MG63 (cell line): ENCODE measurements around the gene GPSM3. TPM values are rescaled to one million over a fixed set of nuclear protein-coding genes. Genes with fewer than 3 reads are reported as not detected.
A peak's percentile ranks its signal among the peaks of the same experiment; 100 is the strongest.
"Not testable (repeated sequence)": the region's sequence is repeated elsewhere in the genome, so short reads cannot be mapped to it uniquely, and the experiment has no call there.

Source experiments
- DNase-seq: peaks from one replicate; pipeline ENCODE4 v3.0.0-alpha.2; 2020
- H3K27me3 ChIP-seq: fragments of 250-450 bp; sonication (Bioruptor Pico); 2 replicates; pipeline ENCODE4 v1.5.1; 2020; ENCODE audit warnings: mild to moderate bottlenecking, moderate library complexity
- H3K36me3 ChIP-seq: fragments of 250-450 bp; sonication (Bioruptor Pico); 2 replicates; pipeline ENCODE4 v1.5.1; 2020; ENCODE audit warnings: mild to moderate bottlenecking, moderate library complexity
- H3K4me3 ChIP-seq: fragments of 250-450 bp; sonication (Bioruptor Pico); 2 replicates; pipeline ENCODE4 v1.5.1; 2020; ENCODE audit warnings: mild to moderate bottlenecking, moderate library complexity
- H3K9me3 ChIP-seq: fragments of 250-450 bp; sonication (Bioruptor Pico); 2 replicates; pipeline ENCODE4 v1.5.1; 2020; ENCODE audit warnings: mild to moderate bottlenecking, moderate library complexity
- total RNA-seq: library from RNA; depleted of rRNA; stranded (reverse); fragments of >200 nt; shearing (Covaris generic); gene quantifications from 2 replicates; pipeline ENCODE4 v1.2.3, GENCODE V29; 2014; ENCODE audit warnings: low replicate concordance

The GPSM3 gene
- total RNA-seq, 1 experiment from 2014 or later: 0.10 TPM

- DNase-seq: no peak
- Histone ChIP-seq H3K4me3 (no peak overlapping the region), H3K36me3 (peaks cover 2% of the 10 kb centered on the region; the same call in 1 of the 2 replicates), H3K9me3 (no peaks in the 10 kb centered on the region), H3K27me3 (no peaks in the 10 kb centered on the region)
Observed at GRCh38 chr6:32191696-32192607, 491 bp downstream of the GPSM3 start.

- Histone ChIP-seq H3K4me3 (no peak overlapping the region), H3K9me3 (no peaks in the 10 kb centered on the region), H3K27me3 (no peaks in the 10 kb centered on the region), H3K36me3 (peaks cover 5% of the 10 kb centered on the region; the same call in 1 of the 2 replicates)
- no peak for DNase-seq
Observed at GRCh38 chr6:32190911-32191677, 1.3 kb downstream of the GPSM3 start.

GRCh38 chr6:32190054-32190851 lies 2.2 kb downstream of the GPSM3 start, which contains the start of gene PBX2:
PBX2 (minus strand) TSS chr6:32190202; CDS start chr6:32189915, 287 bp downstream.
- Histone ChIP-seq H3K27me3 (no peaks in the 10 kb centered on the region), H3K4me3 (peak within 1 kb of the TSS; percentile 59), H3K9me3 (no peaks in the 10 kb centered on the region), H3K36me3 (peaks cover 5% of the 10 kb centered on the region; the same call in 1 of the 2 replicates)
- DNase-seq: peak; percentile 83

GRCh38 chr6:32189742-32190053 lies 2.7 kb downstream of the GPSM3 start:
- peak overlapping the region; percentile 59 for H3K4me3 ChIP-seq
- DNase-seq: no peak
- no peaks in the 10 kb centered on the region for H3K27me3 ChIP-seq
- H3K9me3 ChIP-seq: no peaks in the 10 kb centered on the region
- H3K36me3 ChIP-seq: peaks cover 5% of the 10 kb centered on the region; the same call in 1 of the 2 replicates

GRCh38 chr6:32189069-32189741 lies 3.2 kb downstream of the GPSM3 start:
- no peak for DNase-seq
- Histone ChIP-seq H3K4me3 (peak overlapping the region; percentile 59), H3K27me3 (no peaks in the 10 kb centered on the region), H3K9me3 (no peaks in the 10 kb centered on the region), H3K36me3 (peaks cover 5% of the 10 kb centered on the region; the same call in 1 of the 2 replicates)

- Histone ChIP-seq H3K9me3 (no peaks in the 10 kb centered on the region), H3K36me3 (peaks cover 5% of the 10 kb centered on the region; the same call in 1 of the 2 replicates), H3K4me3 (peak overlapping the region; percentile 59), H3K27me3 (no peaks in the 10 kb centered on the region)
- DNase-seq: no peak
Observed at GRCh38 chr6:32188381-32189068, 3.9 kb downstream of the GPSM3 start.

GRCh38 chr6:32187725-32188380 lies 4.6 kb downstream of the GPSM3 start:
- H3K27me3 ChIP-seq, H3K9me3 ChIP-seq, DNase-seq, H3K4me3 ChIP-seq, H3K36me3 ChIP-seq: not testable (repeated sequence)

GRCh38 chr6:32187009-32187709 lies 5.3 kb downstream of the GPSM3 start:
- H3K4me3 ChIP-seq: no peak overlapping the region
- DNase-seq: no peak
- H3K27me3 ChIP-seq: no peaks in the 10 kb centered on the region
- H3K36me3 ChIP-seq: peaks cover 5% of the 10 kb centered on the region; the same call in 1 of the 2 replicates
- H3K9me3 ChIP-seq: no peaks in the 10 kb centered on the region

- DNase-seq, H3K9me3 ChIP-seq, H3K36me3 ChIP-seq, H3K4me3 ChIP-seq, H3K27me3 ChIP-seq: not testable (repeated sequence)
Observed at GRCh38 chr6:32186151-32186840, 6.1 kb downstream of the GPSM3 start.

GRCh38 chr6:32185681-32186131 lies 6.7 kb downstream of the GPSM3 start:
- not testable (repeated sequence) for H3K27me3 ChIP-seq, H3K36me3 ChIP-seq, H3K9me3 ChIP-seq, DNase-seq, H3K4me3 ChIP-seq

GRCh38 chr6:32184084-32184640 lies 8.3 kb downstream of the GPSM3 start, which contains the start of gene AGER:
AGER (minus strand) TSS chr6:32184253; CDS start chr6:32184222, 31 bp downstream.
- H3K9me3 ChIP-seq: no peaks in the 10 kb centered on the region
- DNase-seq: no peak
- peaks cover 5% of the 10 kb centered on the region; the same call in 1 of the 2 replicates for H3K36me3 ChIP-seq
- H3K27me3 ChIP-seq: no peaks in the 10 kb centered on the region
- H3K4me3 ChIP-seq: no peak within 1 kb of the TSS

GRCh38 chr6:32183483-32184083 lies 8.9 kb downstream of the GPSM3 start:
- Histone ChIP-seq H3K9me3 (no peaks in the 10 kb centered on the region), H3K36me3 (peaks cover 5% of the 10 kb centered on the region; the same call in 1 of the 2 replicates), H3K27me3 (no peaks in the 10 kb centered on the region), H3K4me3 (no peak overlapping the region)
- DNase-seq: no peak

- no peak for DNase-seq
- Histone ChIP-seq H3K36me3 (peaks cover 5% of the 10 kb centered on the region; the same call in 1 of the 2 replicates), H3K9me3 (no peaks in the 10 kb centered on the region), H3K27me3 (no peaks in the 10 kb centered on the region), H3K4me3 (no peak overlapping the region)
Observed at GRCh38 chr6:32183030-32183429, 9.4 kb downstream of the GPSM3 start.
